ENCODE measurements around the gene CDX2.
"Not testable (repeated sequence)": the region's sequence is repeated elsewhere in the genome, so short reads cannot be mapped to it uniquely, and the experiment has no call there.

The CDX2 gene

GRCh38 chr13:27969082-27969865 lies at the start of gene CDX2:
Gene CDX2, minus strand, starts transcription at chr13:27969315. Its CDS starts 309 bp downstream, at chr13:27969006.
- DNase-seq (ENCODE audit: low spot score), result no peak

GRCh38 chr13:28014301-28014700 lies 45.2 kb upstream of the CDX2 start:
- no peak for DNase-seq (ENCODE audit: low spot score)

- no peak for DNase-seq (ENCODE audit: low spot score)
These were observed 44.4 kb upstream of the CDX2 start for GRCh38 chr13:28013482-28013881.

- DNase-seq (ENCODE audit: low spot score), result no peak
These were observed 43.8 kb upstream of the CDX2 start for GRCh38 chr13:28012896-28013295.

GRCh38 chr13:28012383-28012782 lies 43.3 kb upstream of the CDX2 start:
- DNase-seq (ENCODE audit: low spot score), result no peak

GRCh38 chr13:28010046-28010445 lies 40.9 kb upstream of the CDX2 start:
- DNase-seq (ENCODE audit: low spot score), result no peak

- DNase-seq (ENCODE audit: low spot score), result not testable (repeated sequence)
These were observed 35.9 kb upstream of the CDX2 start for GRCh38 chr13:28005016-28005415.

GRCh38 chr13:28002886-28003698 lies 34.0 kb upstream of the CDX2 start:
- no peak for DNase-seq (ENCODE audit: low spot score)

GRCh38 chr13:28001837-28002473 lies 32.8 kb upstream of the CDX2 start:
- DNase-seq (ENCODE audit: low spot score), result no peak

- DNase-seq (ENCODE audit: low spot score), result no peak
These were observed 31.9 kb upstream of the CDX2 start for GRCh38 chr13:28001049-28001448.

- no peak for DNase-seq (ENCODE audit: low spot score)
These were observed 31.5 kb upstream of the CDX2 start for GRCh38 chr13:28000567-28000966.

- DNase-seq (ENCODE audit: low spot score), result no peak
These were observed 28.9 kb upstream of the CDX2 start for GRCh38 chr13:27997904-27998522.

GRCh38 chr13:27991881-27992280 lies 22.8 kb upstream of the CDX2 start:
- no peak for DNase-seq (ENCODE audit: low spot score)

GRCh38 chr13:27988520-27988919 lies 19.4 kb upstream of the CDX2 start, which contains the start of gene URAD:
Gene URAD, minus strand, starts transcription at chr13:27988693. Its CDS starts 56 bp downstream, at chr13:27988637.
- DNase-seq (ENCODE audit: low spot score), result no peak

GRCh38 chr13:27985600-27985999 lies 16.5 kb upstream of the CDX2 start:
- no peak for DNase-seq (ENCODE audit: low spot score)

GRCh38 chr13:27982361-27982760 lies 13.2 kb upstream of the CDX2 start:
- DNase-seq (ENCODE audit: low spot score), result no peak

- DNase-seq (ENCODE audit: low spot score), result no peak
These were observed 12.0 kb upstream of the CDX2 start for GRCh38 chr13:27981006-27981708.

- DNase-seq (ENCODE audit: low spot score), result no peak
These were observed 11.3 kb upstream of the CDX2 start for GRCh38 chr13:27980280-27980998.

GRCh38 chr13:27979765-27980279 lies 10.7 kb upstream of the CDX2 start:
- DNase-seq (ENCODE audit: low spot score), result no peak

- no peak for DNase-seq (ENCODE audit: low spot score)
These were observed 10.0 kb upstream of the CDX2 start for GRCh38 chr13:27979001-27979643.
